ENCODE data around the gene SH3RF2. TPM values are rescaled to one million over a fixed set of nuclear protein-coding genes. Genes with fewer than 3 reads are reported as not detected.
"Not testable (repeated sequence)": the region's sequence is repeated elsewhere in the genome, so short reads cannot be mapped to it uniquely, and the experiment has no call there.

The SH3RF2 gene
- total RNA-seq, 1 donor from 2014 or later: 6.5 TPM

- DNase-seq (ENCODE audit: extremely low read depth, low read depth, low spot score): no peak
Observed at GRCh38 chr5:146073239-146073900, 137.0 kb downstream of the SH3RF2 start.

GRCh38 chr5:146076028-146076427 is 139.7 kb downstream of the SH3RF2 start:
- no peak for DNase-seq (ENCODE audit: extremely low read depth, low read depth, low spot score)

GRCh38 chr5:146076455-146076854 is 140.1 kb downstream of the SH3RF2 start:
- DNase-seq (ENCODE audit: extremely low read depth, low read depth, low spot score): no peak

- DNase-seq (ENCODE audit: extremely low read depth, low read depth, low spot score): no peak
Observed at GRCh38 chr5:146078566-146078965, 142.2 kb downstream of the SH3RF2 start.

GRCh38 chr5:146079695-146080373 is 143.5 kb downstream of the SH3RF2 start:
- DNase-seq (ENCODE audit: extremely low read depth, low read depth, low spot score): no peak

GRCh38 chr5:146081556-146081955 is 145.2 kb downstream of the SH3RF2 start:
- no peak for DNase-seq (ENCODE audit: extremely low read depth, low read depth, low spot score)

GRCh38 chr5:146082798-146083197 is 146.4 kb downstream of the SH3RF2 start:
- no peak for DNase-seq (ENCODE audit: extremely low read depth, low read depth, low spot score)

GRCh38 chr5:146084376-146084775 is 148.0 kb downstream of the SH3RF2 start:
- DNase-seq (ENCODE audit: extremely low read depth, low read depth, low spot score): no peak

GRCh38 chr5:146088098-146088497 is 151.7 kb downstream of the SH3RF2 start:
- DNase-seq (ENCODE audit: extremely low read depth, low read depth, low spot score): no peak

GRCh38 chr5:146089287-146089686 is 152.9 kb downstream of the SH3RF2 start:
- no peak for DNase-seq (ENCODE audit: extremely low read depth, low read depth, low spot score)

- no peak for DNase-seq (ENCODE audit: extremely low read depth, low read depth, low spot score)
Observed at GRCh38 chr5:146091881-146092280, 155.5 kb downstream of the SH3RF2 start.

- no peak for DNase-seq (ENCODE audit: extremely low read depth, low read depth, low spot score)
Observed at GRCh38 chr5:146098047-146098446, 161.7 kb downstream of the SH3RF2 start.

GRCh38 chr5:146101646-146102045 is 165.3 kb downstream of the SH3RF2 start:
- DNase-seq (ENCODE audit: extremely low read depth, low read depth, low spot score): no peak

GRCh38 chr5:146103594-146103993 is 167.2 kb downstream of the SH3RF2 start:
- DNase-seq (ENCODE audit: extremely low read depth, low read depth, low spot score): no peak

GRCh38 chr5:146105477-146105876 is 169.1 kb downstream of the SH3RF2 start, which contains the start of gene PLAC8L1:
Gene PLAC8L1, minus strand, starts transcription at chr5:146105577. Its CDS starts 1,266 bp downstream, at chr5:146104311.
- no peak for DNase-seq (ENCODE audit: extremely low read depth, low read depth, low spot score)

GRCh38 chr5:146107901-146108300 is 171.5 kb downstream of the SH3RF2 start:
- no peak for DNase-seq (ENCODE audit: extremely low read depth, low read depth, low spot score)

GRCh38 chr5:146108870-146109269 is 172.5 kb downstream of the SH3RF2 start:
- DNase-seq (ENCODE audit: extremely low read depth, low read depth, low spot score): not testable (repeated sequence)

- DNase-seq (ENCODE audit: extremely low read depth, low read depth, low spot score): no peak
Observed at GRCh38 chr5:146109379-146109778, 173.0 kb downstream of the SH3RF2 start.

- DNase-seq (ENCODE audit: extremely low read depth, low read depth, low spot score): no peak
Observed at GRCh38 chr5:146111409-146111808, 175.0 kb downstream of the SH3RF2 start.

- DNase-seq (ENCODE audit: extremely low read depth, low read depth, low spot score): no peak
Observed at GRCh38 chr5:146112476-146112875, 176.1 kb downstream of the SH3RF2 start.
